ENCODE data around the gene IPO4. TPM values are rescaled to one million over a fixed set of nuclear protein-coding genes. Genes with fewer than 3 reads are reported as not detected.

IPO4 gene
- total RNA-seq, 1 experiment from 2014 or later: 89.8 TPM

DNA sequence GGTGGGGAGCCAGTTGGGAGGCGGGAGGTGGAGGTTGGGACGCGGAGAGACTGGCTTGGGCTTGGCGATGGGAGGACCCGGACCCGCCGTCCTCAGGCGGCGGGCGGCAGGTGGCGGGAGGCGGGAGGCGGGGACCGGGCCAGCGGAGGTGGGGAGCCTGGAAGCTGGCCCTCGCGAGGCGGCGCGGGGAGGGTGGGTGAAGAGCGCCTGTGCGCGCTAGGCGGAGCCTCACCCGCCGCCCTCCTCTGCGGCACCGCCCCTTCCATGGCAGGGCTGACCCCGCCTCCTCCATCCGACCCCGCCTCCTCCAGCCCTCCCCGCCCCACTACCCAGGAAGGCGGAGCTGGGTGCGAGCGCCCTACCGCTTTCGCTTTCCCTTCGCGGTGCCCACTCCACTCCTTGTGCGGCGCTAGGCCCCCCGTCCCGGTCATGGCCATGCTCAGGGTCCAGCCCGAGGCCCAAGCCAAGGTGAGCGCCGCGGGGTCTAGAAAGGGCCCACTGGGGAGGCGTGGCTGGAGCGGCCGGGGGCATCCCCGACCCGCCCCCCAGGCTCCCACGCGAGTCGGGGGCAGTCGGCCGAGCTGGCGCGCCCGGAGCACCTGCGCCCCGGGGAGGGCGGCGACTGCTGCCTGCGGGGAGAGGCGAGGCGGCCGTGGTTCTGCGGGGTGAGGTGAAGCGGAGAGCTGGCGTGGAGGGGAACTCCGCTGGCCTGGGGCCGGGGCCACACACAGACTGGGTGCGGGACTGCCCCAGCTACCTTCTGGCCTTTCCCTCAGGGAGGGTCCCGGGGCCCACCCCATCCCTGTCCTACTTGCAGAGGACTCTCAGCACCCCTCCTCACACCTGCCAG lies 52.6 kb downstream of the IPO4 start, which contains the start of gene PSME1:
Gene PSME1 (plus strand): TSS at position 361 of the 850 bp plus-strand sequence. CDS start 69 bp downstream, at position 430.

DNA sequence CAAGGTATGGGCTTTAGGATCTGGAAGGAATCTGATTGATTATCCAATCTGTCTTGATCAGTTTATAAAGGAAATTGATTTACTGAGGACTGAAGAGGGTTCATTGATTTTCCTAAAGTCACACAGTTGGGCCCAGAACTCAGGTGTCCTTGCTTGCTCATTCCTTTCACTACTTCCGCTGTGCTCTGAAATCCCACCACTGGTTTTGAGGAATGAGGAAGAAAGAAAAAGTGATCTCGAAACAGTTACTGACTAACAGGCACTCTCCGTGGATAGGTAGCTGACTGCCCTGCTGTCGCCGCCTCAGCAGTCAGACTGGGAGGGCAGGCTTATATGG lies 58.3 kb downstream of the IPO4 start, which contains the start of gene FITM1:
Gene FITM1 (plus strand): TSS at position 280 of the 337 bp plus-strand sequence. CDS start 905 bp downstream, outside the sequence.

Other genes with a start within 250 kb of the IPO4 start
- gene DHRS4, start 235.0 kb downstream of the IPO4 start, total RNA-seq (2022; extraction: Qiagen RNA extraction): 44.3 to 49.9 TPM (median 47.7 TPM) in 5 replicates
- gene DHRS4L2, start 199.9 kb downstream of the IPO4 start, total RNA-seq (2022; extraction: Qiagen RNA extraction): 21.2 to 33.3 TPM (median 30.4 TPM) in 5 replicates
- gene CARMIL3, start 136.8 kb downstream of the IPO4 start, total RNA-seq (2022; extraction: Qiagen RNA extraction): 0.40 to 0.58 TPM (median 0.50 TPM) in 5 replicates
- gene CPNE6, start 117.3 kb downstream of the IPO4 start, total RNA-seq (2022; extraction: Qiagen RNA extraction): 0.05 TPM in 1 of 5 replicates, not detected in the others
- gene PCK2, start 94.5 kb downstream of the IPO4 start, total RNA-seq (2022; extraction: Qiagen RNA extraction): 15.8 to 22.3 TPM (median 20.7 TPM) in 5 replicates
- 19.4 to 24.7 TPM (median 20.5 TPM) in 5 replicates for gene DCAF11, start 74.0 kb downstream of the IPO4 start, total RNA-seq (2022; extraction: Qiagen RNA extraction)
- 0.60 to 1.1 TPM (median 0.97 TPM) in 5 replicates for gene NRL, start 73.9 kb downstream of the IPO4 start, total RNA-seq (2022; extraction: Qiagen RNA extraction)
- 0.07 to 0.15 TPM in 2 of 5 replicates, not detected in the others for gene FITM1, start 58.2 kb downstream of the IPO4 start, total RNA-seq (2022; extraction: Qiagen RNA extraction)
- gene PSME1, start 52.6 kb downstream of the IPO4 start, total RNA-seq (2022; extraction: Qiagen RNA extraction): 161 to 192 TPM (median 170 TPM) in 5 replicates
- gene EMC9, start 47.2 kb downstream of the IPO4 start, total RNA-seq (2022; extraction: Qiagen RNA extraction): 49.0 to 66.1 TPM (median 64.4 TPM) in 5 replicates
- 158 to 201 TPM (median 173 TPM) in 5 replicates for gene PSME2, start 42.2 kb downstream of the IPO4 start, total RNA-seq (2022; extraction: Qiagen RNA extraction)
- 19.4 to 37.6 TPM (median 29.7 TPM) in 5 replicates for gene RNF31, start 41.3 kb downstream of the IPO4 start, total RNA-seq (2022; extraction: Qiagen RNA extraction)
- gene IRF9, start 27.6 kb downstream of the IPO4 start, total RNA-seq (2022; extraction: Qiagen RNA extraction): 17.6 to 21.5 TPM (median 19.7 TPM) in 5 replicates
- 2.6 to 8.3 TPM (median 4.8 TPM) in 5 replicates for gene REC8, start 16.7 kb downstream of the IPO4 start, total RNA-seq (2022; extraction: Qiagen RNA extraction)
- 62.6 to 70.9 TPM (median 69.7 TPM) in 5 replicates for gene TM9SF1, start 6.6 kb upstream of the IPO4 start, total RNA-seq (2022; extraction: Qiagen RNA extraction)
- not detected in 5 replicates for gene TSSK4, start 16.9 kb upstream of the IPO4 start, total RNA-seq (2022; extraction: Qiagen RNA extraction)
- 75.4 to 107 TPM (median 77.3 TPM) in 5 replicates for gene CHMP4A, start 24.7 kb upstream of the IPO4 start, total RNA-seq (2022; extraction: Qiagen RNA extraction)
- gene MDP1, start 27.2 kb upstream of the IPO4 start, total RNA-seq (2022; extraction: Qiagen RNA extraction): 30.3 to 32.5 TPM (median 31.5 TPM) in 5 replicates
- 441 to 466 TPM (median 453 TPM) in 5 replicates for gene NEDD8, start 43.6 kb upstream of the IPO4 start, total RNA-seq (2022; extraction: Qiagen RNA extraction)
- 55.1 to 62.8 TPM (median 56.6 TPM) in 5 replicates for gene GMPR2, start 44.1 kb upstream of the IPO4 start, total RNA-seq (2022; extraction: Qiagen RNA extraction)
- gene TINF2, start 53.8 kb upstream of the IPO4 start, total RNA-seq (2022; extraction: Qiagen RNA extraction): 34.5 to 39.1 TPM (median 37.5 TPM) in 5 replicates
- 0.65 to 1.3 TPM (median 1.1 TPM) in 5 replicates for gene TGM1, start 74.4 kb upstream of the IPO4 start, total RNA-seq (2022; extraction: Qiagen RNA extraction)
- gene RABGGTA, start 82.8 kb upstream of the IPO4 start, total RNA-seq (2022; extraction: Qiagen RNA extraction): 14.9 to 18.6 TPM (median 18.0 TPM) in 5 replicates
- 11.3 to 14.7 TPM (median 12.9 TPM) in 5 replicates for gene DHRS1, start 111.0 kb upstream of the IPO4 start, total RNA-seq (2022; extraction: Qiagen RNA extraction)
- gene NOP9, start 111.0 kb upstream of the IPO4 start, total RNA-seq (2022; extraction: Qiagen RNA extraction): 14.5 to 19.5 TPM (median 17.5 TPM) in 5 replicates
- 0.18 to 0.66 TPM (median 0.20 TPM) in 5 replicates for gene CIDEB, start 119.2 kb upstream of the IPO4 start, total RNA-seq (2022; extraction: Qiagen RNA extraction)
- 2.2 to 6.0 TPM (median 5.7 TPM) in 5 replicates for gene LTB4R2, start 121.3 kb upstream of the IPO4 start, total RNA-seq (2022; extraction: Qiagen RNA extraction)
- 3.7 to 7.0 TPM (median 6.4 TPM) in 5 replicates for gene LTB4R, start 122.7 kb upstream of the IPO4 start, total RNA-seq (2022; extraction: Qiagen RNA extraction)
- not detected in 5 replicates for gene ADCY4, start 146.3 kb upstream of the IPO4 start, total RNA-seq (2022; extraction: Qiagen RNA extraction)
- not detected in 5 replicates for gene RIPK3, start 151.2 kb upstream of the IPO4 start, total RNA-seq (2022; extraction: Qiagen RNA extraction)
- gene NFATC4, start 179.4 kb upstream of the IPO4 start, total RNA-seq (2022; extraction: Qiagen RNA extraction): 0.10 to 0.41 TPM (median 0.23 TPM) in 5 replicates
- 0.15 to 0.25 TPM (median 0.21 TPM) in 5 replicates for gene NYNRIN, start 210.2 kb upstream of the IPO4 start, total RNA-seq (2022; extraction: Qiagen RNA extraction)
- gene CBLN3, start 240.9 kb upstream of the IPO4 start, total RNA-seq (2022; extraction: Qiagen RNA extraction): 0.81 to 1.5 TPM (median 1.4 TPM) in 5 replicates
- 23.0 to 32.2 TPM (median 27.1 TPM) in 5 replicates for gene KHNYN, start 241.1 kb upstream of the IPO4 start, total RNA-seq (2022; extraction: Qiagen RNA extraction)

All from A549 treated with CORT108297 at 1 μM for 4 hours (cell line).